Colon (tissue), 2 donors: Measurements from ENCODE around the gene ITGA2.
A peak's percentile ranks its signal among the peaks of the same experiment; 100 is the strongest.
"Not testable (repeated sequence)": the region's sequence is repeated elsewhere in the genome, so short reads cannot be mapped to it uniquely, and the experiment has no call there.

Source experiments
- FAIRE-seq: peaks from 2 replicates; lab custom pipeline; 2012; peaks lifted over from hg19 to GRCh38; lab: Jason Lieb, UNC
- donor health status: control.
- donor health status: control.

ITGA2 gene

DNA sequence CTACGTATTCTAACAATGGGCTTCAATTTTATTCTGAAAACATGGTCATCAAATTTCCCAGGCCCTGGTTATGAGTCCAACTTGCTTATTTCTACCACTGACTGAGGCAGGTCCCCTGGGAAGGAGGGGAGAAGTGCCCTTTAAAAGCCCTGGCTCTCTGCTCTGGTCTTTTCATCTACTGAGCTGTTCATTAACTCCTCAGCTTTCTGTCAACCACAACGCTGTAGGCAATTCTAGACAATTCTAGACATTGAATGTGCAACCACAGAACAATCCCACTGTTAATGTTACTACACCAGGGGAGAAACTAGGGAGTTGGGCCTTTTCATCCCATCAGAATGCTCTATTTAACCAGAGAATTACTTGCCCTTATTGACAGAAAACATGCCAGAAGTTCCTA is 110.4 kb downstream of the ITGA2 start:
- FAIRE-seq = no peak

DNA sequence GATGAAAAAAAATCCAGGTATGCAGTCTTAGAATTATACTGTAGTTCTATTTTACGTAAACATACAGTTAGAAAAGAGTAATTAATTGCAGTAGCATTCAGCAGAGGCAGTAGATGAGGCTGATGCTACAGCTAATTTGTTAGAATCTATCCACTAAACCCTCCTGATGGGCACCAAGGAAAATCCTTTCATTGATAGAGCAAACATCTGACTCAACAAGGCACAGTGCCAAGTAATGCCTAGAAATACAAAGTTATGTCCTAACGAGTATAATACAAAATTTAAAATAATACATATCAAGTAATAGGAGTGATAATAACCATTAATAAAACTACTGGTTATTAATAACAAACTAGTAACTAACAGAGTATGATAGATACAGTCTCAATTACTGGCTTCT is 111.5 kb downstream of the ITGA2 start:
- FAIRE-seq = no peak

DNA sequence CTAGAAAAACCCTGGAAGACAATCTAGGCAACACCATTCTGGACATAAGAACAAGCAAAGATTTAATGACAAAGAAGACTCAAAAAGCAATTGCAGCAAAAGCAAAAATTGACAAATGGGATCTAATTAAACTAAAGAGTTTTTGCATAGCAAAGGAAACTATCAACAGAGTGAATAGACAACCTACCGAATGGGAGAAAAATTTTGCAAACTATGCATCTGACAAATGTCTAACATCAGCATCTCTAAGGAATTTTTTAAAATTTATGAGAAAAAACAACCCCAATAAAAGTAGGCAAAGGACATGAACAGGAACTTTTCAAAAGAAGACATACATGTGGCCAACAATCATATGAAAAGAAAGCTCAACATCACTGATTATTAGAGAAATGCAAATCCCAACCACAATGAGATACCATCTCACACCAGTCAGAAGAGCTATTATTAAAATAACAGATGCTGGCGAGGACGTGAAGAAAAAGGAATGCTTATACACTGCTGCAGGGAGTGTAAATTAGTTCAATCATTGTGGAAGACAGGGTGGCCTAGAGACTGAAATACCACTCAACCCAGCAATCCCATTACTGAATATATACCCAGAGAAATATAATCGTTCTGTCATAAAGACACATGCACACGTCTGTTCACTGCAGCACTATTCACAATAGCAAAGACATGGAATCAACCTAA is 116.6 kb downstream of the ITGA2 start:
- FAIRE-seq = no peak

DNA sequence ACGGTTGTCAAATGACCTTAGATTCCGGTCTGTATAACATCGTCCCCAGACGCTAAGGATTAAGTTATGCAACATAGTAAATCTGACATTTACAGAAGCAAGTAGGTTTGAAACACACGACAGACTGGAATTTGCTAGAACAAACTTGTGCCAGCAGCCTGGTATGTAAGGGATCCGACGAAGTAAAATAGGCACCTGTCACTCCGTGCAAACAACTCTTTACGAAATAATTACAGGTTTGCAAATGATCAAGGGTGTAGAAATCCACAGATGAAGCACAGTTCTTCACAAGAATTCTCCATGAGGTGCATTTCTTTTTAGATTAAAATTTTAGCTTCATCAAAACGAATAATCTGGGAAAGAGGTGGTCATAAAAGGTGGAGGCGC is 119.9 kb downstream of the ITGA2 start:
- FAIRE-seq = no peak

DNA sequence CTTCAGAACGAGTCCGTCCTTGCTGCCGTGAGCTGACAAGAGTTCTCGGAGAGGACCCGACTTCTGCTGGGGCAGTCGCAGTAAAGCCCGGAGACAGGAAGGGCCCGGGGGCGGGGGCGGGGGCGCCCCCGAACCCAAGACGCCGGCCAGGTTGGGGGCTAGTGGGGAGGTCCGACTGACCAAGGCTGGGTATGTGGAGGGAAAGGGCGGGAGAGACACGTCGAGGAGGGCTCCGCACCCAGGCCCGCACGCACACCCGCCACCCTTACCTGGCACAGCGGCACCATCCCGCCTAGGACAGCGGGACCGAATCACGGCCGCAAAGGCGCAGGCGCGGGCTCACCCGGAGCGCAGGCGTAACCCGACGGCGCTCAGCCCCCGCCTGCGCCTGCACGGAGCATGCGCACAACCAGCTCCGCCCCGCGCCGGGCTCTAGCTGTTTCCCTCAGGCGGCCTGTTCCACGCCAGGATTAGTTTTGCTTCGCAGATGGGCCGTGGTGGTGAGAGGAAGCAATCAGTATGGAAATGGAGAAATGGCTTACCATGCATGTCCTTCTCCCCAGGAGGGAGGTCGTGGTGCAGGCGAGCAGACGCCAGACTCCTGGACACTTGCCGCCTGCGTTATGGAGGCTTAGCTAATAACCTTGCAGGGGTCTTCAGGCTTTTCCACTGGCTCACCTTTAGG is 120.4 kb downstream of the ITGA2 start, which contains the start of gene MOCS2:
Gene MOCS2, minus strand, starts transcription at position 315 of the 685 bp plus-strand sequence. CDS start 2,583 bp downstream, outside the sequence.
- FAIRE-seq = no peak

DNA sequence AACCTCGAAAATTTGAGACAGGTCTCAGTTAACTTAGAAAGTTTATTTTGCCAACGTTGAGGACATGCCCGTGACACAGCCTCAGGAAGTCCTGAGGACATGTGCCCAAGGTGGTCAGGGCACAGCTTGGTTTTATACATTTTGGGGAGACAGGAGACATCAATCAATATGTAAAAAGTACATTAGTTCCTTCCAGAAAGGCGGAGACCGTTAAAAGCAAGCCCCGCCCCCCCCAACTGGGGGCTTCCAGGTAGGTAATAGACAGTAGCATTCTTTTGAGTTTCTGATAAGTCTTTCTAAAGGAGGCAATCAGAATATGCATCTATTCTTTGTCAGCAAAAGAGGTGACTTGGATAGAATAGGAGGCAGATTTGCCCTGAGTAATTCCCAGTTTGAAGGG is 121.0 kb downstream of the ITGA2 start:
- no peak for FAIRE-seq

DNA sequence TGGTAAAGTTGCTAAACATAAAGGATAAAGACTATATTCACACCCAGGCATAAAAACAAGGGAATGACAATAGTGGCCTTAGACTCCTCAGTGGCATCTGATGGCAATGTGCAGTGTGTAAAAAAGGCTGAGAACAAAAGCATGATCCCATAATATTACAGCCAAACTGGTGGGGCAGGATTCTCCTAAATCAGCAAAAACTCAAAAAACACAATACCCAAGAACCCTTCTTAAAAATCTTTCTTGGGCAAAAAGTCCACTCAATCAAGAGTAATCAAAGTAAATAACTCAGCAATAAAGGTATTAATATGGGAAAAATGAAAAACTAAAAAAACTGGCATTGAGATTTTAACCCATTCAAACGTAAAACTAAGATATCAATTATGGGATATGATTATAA is 122.0 kb downstream of the ITGA2 start:
- no peak for FAIRE-seq

DNA sequence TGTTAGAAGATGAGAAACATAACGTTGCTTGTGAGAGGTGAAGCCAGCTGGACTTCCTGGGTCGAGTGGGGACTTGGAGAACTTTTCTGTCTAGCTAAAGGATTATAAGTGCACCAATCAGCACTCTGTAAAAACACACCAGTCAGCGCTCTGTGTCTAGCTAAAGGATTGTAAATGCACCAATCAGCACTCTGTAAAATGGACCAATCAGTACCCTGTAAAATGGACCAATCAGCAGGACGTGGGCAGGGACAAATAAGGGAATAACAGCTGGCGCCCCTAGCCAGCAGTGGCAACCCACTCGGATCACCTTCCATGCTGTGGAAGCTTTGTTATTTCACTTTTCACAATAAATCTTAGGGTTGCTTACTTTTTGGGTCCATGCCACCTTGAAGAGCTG is 123.2 kb downstream of the ITGA2 start:
- FAIRE-seq = not testable (repeated sequence)

DNA sequence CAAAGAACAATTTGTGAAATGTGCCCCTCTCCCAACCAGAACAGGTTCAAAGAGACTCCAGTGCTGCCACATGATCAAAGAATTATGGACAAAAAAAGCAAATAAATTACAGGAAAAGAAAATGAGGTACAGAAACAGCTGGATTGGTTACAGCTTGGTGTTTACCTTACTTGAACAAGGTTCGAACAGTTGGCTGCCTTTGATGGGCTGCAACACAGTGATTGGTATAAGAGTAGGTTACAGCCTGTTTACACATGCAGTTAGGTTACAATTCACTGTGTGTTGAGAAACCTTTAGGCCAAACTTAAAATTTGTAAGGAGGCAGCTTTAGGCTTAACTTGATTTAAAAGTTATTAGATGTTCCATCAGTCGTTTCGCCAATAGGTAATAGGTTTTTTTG is 123.8 kb downstream of the ITGA2 start:
- no peak for FAIRE-seq

DNA sequence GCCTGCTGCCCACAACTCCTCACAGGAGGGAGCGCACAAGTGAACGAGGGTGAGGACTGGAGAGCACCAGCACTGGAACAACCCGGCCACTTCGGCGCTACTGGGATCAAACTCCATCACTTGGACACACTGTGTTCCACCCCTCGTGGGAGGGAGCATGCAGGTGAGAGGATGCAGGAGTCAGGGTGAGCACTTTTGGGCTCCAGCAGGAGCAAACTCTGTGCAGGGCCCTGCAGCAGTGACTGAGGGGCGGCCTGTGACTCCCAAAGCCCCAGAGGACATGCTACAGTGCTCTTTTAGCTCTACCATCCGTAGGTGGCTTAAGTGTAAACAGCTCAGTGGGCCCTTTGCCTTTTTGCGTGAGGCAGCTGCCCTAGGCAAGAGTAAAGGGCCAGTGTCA is 124.8 kb downstream of the ITGA2 start:
- no peak for FAIRE-seq

DNA sequence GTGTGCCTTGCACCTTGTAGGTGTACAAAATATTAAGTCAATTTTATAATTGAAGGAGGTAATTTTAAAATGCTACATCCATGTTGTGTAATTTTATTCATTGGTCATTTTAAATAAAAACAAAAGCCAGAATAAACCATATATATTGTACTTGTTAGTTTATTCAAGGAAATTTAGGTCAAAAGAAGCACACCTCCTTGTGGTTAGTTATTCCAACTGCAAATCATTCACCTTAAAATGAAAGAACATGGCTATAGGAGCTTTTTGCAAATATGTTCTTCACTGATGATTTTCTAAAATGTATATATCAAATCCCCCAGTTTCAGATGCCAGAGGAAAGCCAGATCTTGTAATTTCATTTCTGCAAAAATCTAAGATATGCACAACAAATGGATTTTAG is 125.8 kb downstream of the ITGA2 start:
- FAIRE-seq = no peak

DNA sequence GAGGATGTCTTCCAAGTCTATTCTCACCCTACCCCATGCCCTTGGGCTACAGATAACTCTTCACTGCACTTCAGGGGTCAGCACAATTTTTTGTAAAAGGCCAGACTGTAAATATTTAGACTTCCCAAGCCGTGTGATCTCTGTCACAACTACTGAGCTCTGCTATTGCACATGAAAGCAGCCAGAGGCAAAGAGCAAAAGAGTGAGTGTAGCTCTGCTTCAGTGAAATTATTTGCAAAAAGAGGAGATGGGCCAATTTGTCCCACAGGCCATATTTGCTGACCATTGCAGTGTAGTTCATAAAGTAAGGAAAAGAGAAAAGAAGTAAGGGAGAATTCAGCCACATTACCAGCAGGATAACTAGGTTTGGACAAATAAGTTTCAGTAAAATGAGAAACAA is 127.4 kb downstream of the ITGA2 start:
- no peak for FAIRE-seq

DNA sequence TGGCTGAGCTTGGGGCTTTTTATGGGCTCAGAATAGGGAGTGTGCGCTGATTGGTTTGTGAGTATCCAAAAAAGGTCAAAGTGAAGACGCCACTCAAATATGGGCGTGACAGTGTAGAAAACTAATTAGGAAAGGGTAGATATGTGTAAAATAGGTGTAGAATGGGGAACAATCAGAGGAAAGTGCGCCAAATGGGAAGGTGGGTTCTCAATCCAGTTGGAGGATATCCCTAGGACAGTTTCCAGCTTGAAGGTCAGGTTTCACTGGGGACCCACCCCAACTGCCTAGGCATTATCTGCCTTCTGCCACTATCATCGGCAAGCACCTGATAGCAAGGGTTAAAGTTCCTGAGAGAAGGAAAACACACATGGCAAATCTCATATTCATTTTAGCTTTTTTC is 129.7 kb downstream of the ITGA2 start:
- no peak for FAIRE-seq

DNA sequence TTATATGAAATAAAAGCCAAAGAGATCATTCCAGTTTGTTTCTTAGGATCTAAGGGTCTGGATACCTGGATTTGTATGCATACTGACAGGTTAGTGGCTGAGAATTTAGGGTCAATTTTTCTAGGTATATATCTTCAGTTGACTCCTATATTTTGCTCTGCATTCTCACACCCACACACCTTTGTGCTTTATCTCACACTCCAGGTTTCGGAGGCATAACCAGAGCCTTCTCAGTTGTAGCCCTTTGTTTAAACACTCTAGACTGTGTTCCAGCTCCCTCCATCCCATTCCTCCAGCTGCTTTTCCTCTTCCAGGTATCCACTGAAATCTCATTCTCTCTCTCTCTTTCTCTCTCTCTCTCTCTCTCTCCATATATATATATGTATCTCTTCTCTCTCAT is 131.0 kb downstream of the ITGA2 start:
- no peak for FAIRE-seq

DNA sequence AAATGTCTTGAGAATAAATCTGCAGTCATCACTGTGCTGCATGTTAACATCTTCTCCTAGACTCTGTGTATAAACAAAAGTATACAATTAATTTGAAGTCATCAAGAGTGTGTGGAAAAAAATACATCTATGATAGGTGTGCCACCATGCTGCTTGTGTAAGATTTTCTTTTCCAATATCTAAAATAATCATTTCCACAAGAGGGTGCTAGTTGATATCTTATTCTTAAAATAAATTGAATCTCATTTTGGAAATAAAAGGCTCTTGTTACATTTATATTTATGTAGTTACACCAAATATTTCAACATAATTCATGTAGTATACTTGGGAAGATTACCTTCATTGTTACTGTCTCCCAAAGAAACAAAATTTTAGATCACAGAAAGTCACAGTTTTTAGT is 134.6 kb downstream of the ITGA2 start:
- peak; percentile 36 for FAIRE-seq

DNA sequence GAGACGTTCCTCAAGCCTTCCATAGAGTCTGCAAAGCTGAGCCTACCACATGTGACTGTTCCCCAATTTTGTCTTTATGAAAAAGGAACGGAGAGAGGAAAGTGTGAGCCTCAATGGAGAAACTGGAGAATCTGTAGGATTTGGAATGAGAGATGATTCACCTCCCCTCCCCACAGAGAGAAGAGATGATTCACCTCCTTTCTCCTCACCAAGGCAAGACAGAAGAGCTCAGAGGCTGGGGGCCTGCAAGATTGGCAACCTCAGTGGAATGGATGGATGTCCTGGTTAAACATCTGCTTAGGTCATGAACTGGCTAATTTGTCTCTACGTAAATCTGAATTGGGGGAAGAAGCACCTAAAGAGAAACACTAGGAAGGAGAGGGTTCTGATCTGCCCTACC is 137.4 kb downstream of the ITGA2 start:
- FAIRE-seq = no peak

DNA sequence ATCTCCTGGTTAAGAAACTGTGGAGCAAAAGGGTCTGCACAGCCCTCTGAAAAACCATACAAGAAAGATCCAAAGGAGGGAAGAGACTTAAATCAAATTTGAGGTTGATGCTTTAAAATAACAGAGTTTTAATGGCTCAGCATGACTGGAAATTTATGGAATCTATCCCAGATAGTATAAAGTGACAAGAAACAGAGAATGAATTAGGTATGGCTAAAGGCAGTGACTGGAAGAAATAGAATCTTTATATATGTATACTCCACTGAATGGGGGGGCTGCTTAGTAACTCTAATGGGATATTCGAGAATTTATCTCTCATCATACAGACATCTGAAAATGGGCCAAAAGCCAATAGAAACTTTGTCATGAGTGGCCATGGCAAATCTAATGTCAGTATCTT is 138.0 kb downstream of the ITGA2 start:
- FAIRE-seq = no peak

DNA sequence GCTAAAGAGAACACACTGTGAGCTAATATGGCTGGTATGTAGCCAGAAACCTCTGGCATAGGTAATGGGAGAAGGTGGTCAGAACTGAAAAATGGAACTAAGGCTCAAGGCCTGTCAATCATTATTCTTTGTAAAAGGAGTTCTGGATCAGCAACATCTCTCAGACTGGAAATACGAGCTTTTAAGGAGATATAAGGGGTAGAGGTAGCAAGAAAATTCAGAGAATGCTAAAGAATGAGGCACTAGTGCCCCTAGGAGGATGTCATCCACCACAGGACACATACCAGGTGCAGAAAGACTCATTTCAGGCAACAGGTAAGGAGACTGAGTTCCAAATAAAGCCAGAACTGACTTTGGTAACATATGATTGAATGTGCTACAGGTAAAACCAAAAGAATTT is 139.3 kb downstream of the ITGA2 start:
- FAIRE-seq = no peak

DNA sequence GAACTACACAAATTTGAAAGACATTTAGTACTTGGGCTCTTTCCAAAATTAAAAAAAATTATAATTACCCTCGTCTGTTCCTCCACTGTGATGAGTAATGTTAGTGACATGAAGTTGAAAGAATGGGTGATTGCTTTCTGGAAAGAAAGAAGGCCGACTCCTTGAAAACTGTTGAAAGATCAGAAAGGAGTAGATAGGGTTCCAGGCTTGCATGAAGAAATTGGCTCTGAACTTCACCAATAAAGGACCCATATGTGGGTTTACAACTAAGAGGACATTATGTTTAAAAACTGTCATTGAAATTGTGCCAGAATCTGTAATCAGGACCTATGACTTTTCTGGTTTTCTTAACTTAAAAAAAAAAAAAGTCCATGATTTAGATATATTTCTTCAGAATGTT is 141.1 kb downstream of the ITGA2 start:
- no peak for FAIRE-seq

DNA sequence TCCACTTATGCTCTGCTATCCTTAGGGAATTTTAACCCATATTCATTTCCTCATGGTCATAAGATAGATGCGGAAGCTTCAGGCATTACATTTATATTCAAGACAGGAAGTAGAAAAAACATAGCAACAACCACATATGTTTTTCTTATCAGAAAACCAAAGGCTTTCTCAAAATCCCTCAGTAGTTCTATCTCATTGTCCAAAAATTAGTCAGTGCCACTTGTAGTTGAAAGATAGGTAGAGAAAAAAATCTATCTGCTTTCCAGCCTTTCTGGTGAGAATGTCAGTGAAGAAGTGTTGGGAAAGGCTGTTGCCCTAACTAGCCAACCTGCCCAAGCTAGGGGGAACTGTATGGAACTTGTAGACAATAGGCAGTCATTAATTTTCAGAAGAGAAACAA is 143.9 kb downstream of the ITGA2 start:
- FAIRE-seq = no peak
